ENCODE data around the gene FOXF2.
A peak's percentile ranks its signal among the peaks of the same experiment; 100 is the strongest.

The FOXF2 gene

DNA sequence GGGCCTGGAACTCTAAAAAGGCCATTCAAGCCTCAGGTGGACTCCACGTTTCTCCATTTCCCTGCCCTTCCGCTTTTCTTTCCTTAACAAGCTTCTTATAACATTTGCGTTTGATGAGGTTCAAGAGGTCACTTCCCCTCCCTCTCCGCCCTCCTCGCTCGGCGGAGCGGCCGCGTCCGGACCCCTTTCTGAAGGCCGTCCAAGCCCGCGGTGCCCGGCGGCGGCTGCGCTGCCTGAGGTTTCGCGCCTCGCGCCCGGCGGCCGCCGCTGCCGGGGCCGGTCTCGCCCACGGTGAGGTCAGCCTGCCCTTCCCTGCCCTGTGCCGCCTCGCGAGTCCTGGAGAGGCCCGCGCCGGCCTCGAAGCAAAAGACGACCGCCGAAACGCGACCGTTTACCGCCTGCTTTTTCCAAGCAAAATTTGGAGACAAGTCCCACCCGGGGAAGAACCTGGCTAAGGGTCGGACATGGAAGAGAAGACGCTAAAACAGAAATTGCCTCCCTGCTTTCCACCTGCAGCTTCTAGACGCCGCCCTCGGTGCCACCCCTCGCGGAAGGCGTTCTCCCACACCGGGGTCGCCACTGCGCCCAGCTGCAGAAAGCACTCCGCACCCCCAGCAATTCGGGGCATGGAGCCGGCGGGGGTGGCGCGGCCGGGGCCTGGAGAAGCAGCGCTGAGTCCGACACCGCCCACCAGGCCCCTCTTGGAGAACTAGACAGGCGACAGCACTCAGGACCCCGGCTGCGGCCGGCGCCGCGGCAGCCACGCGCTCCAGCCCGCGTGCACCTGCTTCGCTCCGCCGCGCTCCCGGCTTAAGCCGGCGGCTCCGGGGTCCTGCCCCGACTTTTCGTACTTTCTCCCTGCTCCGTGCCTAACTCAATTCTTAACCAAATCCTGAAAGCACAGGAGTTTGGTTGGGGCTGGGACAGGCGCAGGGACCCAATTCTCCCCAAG is 11.0 kb upstream of the FOXF2 start:
- DNase-seq (ENCODE audit: low spot score): no peak

DNA sequence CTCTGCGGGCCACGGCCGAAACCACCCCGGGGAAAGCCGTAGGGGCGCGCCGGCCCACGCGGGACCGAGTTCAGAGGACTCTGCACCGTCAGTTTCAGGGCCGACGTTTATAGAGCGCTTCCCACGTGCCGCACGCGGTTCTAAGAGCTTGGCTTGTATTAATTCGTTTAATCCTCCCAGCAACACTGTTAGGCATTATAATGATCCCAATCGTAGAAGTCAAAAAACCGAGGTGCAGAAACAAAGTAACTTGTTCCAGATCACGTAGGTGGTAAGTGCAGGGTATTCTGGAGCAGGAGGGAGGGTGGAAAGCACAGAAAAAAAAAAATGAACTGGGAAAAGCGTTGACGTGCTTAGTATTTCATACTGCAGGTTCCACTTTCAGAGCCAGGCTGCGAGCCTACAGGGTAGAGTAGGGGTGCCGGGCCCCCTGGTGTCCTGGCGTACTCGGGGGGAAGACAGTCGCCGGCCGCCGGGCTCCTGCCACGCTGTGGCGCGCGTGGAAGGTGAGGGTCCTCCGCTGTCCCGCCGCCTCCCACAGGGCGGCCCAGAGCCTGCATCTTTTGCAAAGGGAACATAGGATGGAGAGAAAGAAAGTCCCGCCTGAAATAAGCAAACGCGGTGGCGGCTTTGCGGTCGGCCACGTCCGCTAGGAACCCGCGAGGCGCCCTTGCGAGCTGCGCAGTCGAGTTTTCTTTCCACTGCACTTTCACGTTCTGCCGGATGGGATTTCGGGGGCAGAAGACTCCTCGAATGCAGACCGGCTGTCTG is 10.2 kb upstream of the FOXF2 start:
- no peak for DNase-seq (ENCODE audit: low spot score)

DNA sequence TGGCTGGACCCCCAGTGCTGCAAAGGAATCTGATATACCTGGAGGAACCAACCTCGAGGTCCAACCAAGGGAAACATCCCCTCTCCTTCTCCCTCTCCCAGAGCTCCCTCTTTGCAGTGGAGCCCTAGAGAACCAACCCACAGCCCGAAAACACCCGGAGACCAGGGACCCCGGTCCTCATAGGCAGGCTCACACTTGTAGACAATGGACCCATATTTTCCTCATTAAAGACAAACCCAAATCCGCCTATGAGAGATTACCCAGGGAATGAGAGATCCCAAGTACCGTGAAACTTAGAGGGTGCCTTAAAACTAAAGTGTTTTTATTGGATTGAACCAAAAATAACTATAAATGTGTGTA is 9.6 kb upstream of the FOXF2 start:
- DNase-seq (ENCODE audit: low spot score): no peak

DNA sequence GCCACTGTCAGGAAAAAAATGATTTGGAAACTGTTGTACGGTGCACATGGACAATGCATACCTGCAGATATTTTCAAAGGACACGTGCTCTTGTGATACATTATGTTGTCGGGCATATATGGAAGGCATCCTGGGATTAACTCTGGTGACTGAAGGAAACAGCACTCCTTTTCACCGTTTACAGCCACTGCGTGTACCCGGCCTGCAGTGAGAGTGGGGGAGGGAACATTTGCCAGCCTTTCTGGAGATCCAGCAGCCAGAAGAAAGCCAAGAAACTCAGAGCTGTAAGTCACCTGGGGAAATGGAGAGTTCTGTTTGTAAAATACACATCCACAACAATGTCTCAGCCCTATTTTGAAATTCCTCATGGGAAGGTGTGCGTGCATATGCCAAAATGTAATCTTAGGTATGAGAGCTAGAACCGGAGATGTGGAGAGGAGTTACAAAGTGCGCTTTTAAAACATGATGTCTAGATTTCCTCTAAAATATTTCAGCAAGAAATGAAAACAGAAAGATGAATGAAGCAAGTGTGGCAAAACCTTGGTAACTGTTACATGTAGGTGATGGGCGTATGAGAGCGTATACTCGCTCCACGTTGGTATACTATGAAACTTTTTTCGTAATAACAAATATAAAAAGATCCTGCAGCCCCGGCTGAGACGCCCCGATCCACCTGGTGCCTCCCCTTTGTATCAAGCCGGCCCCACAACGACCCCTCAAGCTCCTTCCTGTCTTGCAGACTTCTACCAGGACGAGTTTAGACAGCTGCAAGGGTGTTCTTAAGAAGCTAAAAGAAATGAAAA is 8.6 kb upstream of the FOXF2 start:
- DNase-seq (ENCODE audit: low spot score): no peak

DNA sequence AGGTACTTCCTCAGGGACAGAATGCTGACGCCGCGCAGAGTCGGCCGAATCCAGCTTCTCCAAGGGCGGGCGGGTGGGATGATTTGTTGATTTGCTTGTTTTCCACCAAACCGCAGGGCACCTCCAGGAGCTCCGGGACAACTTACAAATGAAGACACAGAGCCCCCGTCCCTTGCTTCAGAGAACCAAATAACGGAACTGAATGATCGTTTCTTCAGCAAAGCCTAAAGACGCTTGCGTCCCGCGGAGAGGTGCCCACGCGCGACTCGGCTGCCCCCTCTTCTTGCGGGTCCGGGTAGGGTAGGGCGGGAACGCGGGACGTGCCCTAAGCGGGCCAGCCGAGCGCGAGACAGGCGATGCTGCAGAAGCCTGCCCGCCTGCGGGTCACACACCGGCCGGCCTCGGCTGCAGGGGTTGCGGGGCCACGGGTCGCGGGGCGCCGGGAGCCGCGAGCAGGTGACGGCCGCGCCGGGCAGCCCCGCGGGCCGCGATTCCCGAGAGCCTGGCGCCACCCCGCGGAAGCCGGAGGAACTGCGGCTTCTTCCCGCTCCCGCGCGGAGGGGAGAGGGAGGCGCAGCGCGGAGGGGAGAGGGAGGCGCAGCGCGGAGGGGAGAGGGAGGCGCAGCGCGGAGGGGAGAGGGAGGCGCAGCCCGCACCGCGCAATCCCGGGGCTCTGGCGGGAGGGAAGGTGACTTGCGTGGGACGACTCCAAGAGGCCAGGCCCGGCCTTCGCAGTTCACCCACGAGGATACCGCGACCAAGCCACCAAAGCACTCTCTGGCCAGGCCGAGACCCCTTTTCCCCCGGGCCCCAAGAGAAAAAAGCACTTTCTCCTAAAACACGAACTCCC is 7.7 kb upstream of the FOXF2 start:
- DNase-seq (ENCODE audit: low spot score): peak; percentile 45

DNA sequence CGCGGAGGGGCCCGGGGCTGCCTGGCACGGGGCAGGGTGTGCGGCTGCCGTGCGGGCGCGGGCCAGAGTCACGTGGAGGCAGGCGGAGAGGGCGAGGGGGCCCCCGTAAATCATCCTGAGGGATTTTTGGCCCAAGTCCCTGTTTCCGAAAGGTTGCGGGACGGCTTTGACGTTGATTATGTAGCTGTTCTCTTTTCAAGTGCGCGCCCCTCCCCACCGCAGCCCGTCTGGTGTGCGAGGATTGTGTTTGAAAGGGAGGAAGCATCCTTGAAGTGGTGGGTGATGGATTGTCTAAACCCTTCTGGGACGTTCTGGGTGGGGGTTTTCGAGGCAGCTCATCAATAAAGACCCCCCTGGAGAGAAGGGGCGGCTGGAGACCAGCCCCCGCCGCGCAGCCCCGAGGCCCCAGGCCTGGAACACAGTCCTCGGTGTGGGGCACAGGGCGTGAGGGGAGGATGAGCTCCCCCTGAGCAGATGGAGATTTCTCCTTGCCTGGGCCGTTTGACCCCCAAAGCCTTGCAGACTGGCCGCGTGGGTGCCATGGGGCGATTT is 7.0 kb upstream of the FOXF2 start:
- no peak for DNase-seq (ENCODE audit: low spot score)

DNA sequence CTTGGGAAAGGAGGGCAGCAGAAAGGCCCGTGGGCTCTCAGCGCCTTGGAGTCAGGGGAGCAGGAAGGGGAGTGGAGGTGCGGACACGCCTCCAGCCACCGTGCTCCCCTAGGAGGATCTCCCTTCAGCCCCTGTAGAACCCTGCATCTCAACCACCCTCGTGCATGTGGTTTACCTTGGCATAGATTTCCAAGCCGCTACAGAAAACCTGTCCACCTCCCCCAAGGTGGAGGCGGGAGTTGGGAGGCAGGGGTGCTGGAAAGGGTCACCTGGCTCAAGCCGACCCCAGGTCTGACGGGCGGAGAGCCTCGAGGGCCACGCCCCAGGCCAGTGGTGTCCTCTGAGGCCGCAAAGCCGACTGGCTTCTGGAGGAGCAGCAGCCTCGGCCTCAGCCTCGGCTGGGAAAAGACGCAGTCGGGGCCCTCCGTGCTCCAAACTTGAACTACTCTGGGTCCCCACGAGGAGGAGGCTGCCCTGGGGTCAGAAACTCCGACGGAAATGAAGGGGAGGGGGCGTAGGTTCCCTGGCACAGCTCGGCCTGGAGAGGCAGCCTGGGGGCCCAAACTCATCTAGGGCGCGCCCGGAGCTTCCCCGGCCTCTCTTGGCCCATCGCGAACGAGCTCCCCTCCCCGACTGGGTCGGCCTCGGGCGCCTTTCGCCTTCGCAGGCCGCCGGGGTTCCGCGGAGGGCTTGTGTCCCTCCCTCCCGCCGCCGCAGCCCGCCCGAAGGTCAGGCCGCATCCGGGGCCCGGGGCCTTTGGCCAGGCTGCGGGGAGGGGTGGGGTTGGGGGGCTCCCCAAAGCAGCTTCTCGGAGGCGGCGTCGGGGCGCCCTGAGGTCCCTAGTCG is 6.3 kb upstream of the FOXF2 start:
- DNase-seq (ENCODE audit: low spot score): no peak

DNA sequence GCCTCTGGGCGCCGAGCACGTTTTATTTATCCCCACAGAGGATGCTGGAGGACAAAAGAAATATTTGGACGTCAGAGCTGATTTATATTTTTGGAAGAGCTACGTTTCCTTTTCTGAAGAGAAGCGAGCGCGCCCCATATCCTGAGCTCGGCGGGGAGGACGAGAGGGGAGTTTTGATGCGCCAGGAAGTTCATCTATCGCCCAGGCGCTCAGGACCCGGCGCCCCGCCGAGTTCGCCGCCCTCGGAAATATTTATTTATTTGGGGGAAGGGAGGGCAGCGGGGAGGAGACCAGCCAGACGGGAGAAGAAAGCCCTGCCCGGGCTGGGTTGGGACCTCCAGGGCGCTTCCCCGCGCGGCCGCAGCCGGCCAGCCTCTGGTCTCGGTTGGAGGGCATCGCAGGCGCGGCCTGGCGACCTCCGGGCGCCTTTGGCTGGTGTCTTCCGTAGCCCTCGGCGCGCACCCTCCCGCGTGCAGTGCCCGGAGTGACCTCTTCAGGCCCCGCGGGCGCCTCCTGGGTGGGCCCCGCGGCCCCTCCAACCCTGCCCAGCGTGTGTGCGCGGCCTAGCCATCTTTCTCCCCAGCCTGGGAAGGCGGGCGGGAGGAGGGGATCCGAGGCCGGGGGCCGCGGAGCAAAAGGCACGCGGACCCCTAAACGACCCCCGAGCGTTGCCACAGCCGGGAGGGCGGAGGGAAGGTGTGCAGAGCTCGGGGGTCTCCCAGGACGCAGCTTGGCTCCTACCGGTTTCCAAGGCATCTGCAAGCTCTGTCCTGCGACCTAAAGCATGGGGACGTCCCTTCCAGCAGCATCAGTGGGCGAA is 5.4 kb upstream of the FOXF2 start:
- DNase-seq (ENCODE audit: low spot score): no peak

DNA sequence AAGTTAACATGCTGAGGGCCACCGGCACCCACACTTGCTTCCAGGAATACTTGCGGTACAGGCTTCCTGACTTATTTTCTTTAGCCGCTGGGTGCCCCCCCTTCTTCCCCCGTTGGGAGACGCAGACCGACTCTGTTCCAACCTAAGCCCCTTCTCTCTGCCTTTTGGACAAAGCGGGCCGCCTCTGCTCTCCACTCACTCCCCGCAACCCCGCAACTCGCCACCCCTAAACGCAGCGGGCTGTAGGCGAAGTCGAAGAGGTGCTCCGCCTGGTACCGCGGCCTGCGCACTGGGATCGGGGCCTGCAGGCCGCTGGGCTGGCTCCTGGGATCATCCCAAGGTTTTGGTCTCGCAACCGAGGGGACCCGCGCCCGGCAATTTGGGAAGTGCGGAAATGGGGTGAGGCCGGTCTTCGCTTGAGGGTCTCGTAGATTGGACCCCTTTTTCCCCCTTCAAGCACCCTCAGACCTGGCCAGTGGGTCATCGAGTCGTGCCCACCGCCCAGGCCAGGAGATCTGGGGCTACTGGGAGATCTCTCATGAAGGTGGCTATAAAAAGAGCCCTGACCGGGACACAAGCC is 4.7 kb upstream of the FOXF2 start:
- DNase-seq (ENCODE audit: low spot score): no peak

DNA sequence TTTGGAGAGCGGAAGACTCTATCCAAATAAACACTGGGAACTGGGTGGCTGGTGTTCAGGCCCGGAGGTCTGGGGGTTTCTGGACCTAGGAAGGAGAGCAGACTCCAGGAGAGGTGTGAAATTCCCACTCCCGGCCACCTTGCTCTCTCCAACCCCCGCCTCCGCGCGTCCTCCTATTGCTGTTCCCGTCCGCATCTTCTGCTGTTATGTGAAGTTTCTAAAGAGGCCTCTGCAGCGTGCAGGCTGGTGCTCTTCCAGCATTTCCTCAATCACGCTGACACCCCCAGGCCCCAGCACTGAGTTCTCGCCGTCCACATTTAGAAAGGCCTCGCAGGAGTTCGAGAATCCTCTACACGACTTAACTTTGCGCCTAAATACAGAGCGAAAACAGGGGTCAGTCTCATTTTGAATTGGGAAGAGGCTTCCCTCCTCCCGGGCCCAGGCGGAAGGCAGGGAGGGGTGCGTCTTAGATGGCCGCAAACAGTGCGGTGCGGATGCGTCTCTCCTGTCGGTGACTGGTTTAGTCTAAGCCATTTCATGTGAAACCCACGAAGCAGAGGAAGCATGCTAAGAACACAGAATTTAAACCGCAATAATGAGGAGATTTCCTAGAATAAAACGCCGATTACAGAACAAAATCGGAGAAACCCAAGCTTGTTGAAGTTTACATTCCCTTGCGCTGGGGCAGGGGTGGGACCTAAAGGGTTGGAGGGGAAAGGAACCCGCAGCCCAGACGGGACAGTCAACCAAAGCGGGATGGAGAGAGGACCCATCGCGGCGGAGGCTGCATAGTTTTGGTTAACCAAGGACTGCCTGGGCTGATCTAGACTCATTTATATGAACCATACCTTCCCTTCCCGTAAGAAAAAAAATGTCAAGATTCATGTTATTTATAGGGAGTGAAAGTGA is 4.0 kb upstream of the FOXF2 start:
- DNase-seq (ENCODE audit: low spot score): no peak

DNA sequence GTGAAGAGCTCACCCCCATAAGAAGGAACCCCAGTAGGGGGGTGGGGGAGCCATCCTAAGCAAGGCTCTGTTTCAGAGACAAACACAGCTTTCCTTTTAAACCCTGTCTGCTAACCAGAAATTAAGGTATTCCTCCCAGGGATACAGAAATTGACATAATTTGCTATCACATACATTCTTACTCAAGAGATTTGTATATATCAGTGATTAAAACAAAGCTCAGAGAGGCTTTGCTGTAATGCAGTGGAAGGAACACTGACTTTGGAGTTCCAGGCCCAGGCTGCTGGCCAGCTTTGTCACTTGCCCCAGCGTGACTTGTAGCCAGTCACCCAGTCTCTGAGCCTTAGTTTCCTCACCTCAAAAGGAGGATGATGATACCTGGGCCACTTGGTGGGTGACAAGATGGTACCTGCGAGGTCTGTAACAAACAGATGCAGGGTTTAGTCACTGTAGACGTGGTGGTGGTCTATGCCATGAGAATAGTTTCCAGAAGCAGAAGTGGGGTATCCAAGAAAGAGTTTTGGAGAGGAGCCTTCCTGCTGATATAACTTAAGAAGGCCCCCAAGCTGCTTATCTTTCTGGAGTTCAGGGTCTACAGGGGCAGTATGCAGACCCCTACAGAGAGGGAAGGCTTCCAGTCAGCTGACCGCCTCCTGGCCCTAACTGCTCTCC is 3.2 kb upstream of the FOXF2 start:
- no peak for DNase-seq (ENCODE audit: low spot score)

DNA sequence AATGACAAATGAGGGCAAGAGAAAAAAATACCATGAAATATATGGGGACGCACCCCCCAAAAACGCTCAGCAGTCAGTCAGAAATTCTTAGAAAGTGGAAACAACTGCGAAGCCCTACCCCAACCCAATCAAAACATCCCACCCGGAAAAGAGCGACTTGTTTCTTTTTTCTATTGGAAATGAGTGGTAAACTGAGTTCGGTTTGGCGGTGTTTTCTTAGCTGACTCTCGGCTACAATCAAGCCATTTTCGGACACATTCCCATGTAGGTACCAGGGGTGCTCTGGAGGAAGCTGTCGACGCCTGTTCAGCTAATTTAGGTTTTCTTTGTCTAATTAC is 1.9 kb upstream of the FOXF2 start:
- DNase-seq (ENCODE audit: low spot score): no peak

DNA sequence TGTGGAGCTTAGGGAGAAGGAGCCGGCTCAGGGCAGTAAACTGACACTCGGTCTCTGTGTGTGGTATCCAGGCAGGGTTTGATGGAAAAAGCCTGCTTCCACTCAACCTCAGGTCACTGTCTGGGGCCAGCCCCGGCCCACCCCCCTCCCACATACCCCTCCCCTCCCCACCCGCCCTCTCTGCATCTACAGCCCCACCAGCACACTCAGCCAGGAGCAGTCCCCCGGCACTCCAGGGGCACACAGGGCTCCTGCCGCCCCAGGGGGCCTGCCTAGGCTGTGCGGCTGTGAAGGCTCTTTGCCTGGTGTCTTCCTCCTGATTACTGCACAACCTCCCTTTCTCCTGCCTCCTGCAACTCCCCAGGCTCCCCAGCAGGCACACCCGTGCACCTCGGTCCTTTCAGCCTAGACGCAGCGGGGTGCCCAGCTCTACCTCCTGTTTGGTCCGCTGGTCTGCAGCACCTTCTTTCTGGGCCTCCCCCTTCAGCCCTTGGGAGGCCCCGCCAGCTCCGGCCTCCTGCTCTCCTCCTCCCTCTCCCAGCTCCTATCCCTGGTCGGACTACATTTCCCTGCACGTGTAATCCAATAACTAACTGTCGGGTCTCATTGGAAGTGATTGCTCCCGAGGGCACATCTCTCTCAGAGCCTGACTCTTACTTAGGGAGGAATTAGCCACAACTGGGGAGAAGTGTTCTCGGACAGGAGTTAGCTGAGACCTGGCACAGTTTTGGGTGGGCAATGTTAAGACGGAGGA is 1.3 kb upstream of the FOXF2 start:
- DNase-seq (ENCODE audit: low spot score): no peak

DNA sequence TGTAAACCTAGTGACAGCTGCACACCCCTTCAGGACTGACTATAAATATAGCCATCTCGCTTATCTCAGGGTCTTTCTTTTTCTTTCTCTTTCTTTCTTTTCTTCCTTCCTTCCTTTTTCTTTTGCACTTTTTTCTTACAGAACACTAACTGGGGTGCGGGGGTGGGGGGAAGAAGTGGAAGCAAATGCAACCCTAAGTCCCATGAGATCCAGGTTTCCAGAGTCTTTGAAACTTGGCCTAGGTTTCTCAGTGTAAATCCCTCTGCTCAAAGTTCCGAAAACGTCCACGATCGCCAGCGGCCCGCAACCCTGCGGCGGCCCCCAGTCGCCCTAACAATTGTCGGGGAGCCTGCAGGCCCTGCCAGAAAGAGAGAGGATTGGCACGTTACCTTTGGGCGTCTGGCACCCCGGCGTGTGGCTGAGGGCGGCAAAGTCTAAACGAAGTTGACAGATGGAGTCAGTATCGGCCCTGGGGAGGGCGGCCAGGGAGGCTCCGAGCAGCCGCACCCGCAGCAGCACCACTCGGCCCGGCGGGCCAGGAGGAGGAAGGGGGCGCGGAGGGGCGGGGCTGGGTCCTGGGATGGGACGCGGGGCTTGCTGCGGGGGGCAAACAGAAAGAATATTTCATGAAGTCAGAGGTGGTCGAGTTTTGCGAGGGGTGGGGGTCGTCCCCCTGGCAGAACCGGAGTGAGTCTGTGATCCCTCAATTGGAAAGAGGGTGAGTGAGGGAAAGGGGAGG is 577 bp upstream of the FOXF2 start:
- DNase-seq (ENCODE audit: low spot score): no peak

DNA sequence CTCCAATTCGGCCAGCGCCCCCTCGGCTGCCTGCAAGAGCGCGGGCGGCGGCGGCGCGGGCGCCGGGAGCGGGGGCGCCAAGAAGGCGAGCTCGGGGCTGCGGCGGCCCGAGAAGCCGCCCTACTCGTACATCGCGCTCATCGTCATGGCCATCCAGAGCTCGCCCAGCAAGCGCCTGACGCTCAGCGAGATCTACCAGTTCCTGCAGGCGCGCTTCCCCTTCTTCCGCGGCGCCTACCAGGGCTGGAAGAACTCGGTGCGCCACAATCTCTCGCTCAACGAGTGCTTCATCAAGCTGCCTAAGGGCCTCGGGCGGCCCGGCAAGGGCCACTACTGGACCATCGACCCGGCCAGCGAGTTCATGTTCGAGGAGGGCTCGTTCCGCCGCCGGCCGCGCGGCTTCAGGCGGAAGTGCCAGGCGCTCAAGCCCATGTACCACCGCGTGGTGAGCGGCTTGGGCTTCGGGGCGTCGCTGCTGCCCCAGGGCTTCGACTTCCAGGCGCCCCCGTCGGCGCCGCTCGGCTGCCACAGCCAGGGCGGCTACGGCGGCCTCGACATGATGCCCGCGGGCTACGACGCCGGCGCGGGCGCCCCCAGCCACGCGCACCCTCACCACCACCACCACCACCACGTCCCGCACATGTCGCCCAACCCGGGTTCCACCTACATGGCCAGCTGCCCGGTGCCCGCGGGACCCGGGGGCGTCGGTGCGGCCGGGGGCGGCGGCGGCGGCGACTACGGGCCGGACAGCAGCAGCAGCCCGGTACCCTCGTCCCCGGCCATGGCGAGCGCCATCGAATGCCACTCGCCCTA is 963 bp downstream of the FOXF2 start:
- no peak for DNase-seq (ENCODE audit: low spot score)
